SK-N-SH (cell line): ENCODE measurements around the gene SNX15.

Experiments used
- EP300 ChIP-seq, 2 experiments: IDR thresholded peaks; 2 replicates each; pipeline versions ENCODE4 v1.4.0 to v1.6.1; 2012; ENCODE audit warnings: borderline replicate concordance in 1 of 2, low read depth in 1 of 2, low read length in 1 of 2
- EZH2phosphoT487 ChIP-seq: fragments of 200-600 bp; sonication (generic); IDR thresholded peaks from 2 replicates; pipeline ENCODE4 v1.6.1; 2017; ENCODE audit warnings: low read depth, mixed run types, mild to moderate bottlenecking, antibody characterized with exemption, moderate library complexity, borderline replicate concordance
- FOSL2 ChIP-seq: IDR thresholded peaks from 2 replicates; pipeline ENCODE4 v1.4.0; 2012; ENCODE audit warnings: low read depth, mild to moderate bottlenecking, moderate library complexity, borderline replicate concordance
- FOXM1 ChIP-seq: IDR thresholded peaks from 2 replicates; pipeline ENCODE4 v1.4.0; 2012; ENCODE audit warnings: low read depth, mild to moderate bottlenecking
- JUND ChIP-seq: IDR thresholded peaks from 2 replicates; pipeline ENCODE4 v1.4.0; 2012
- RCOR1 ChIP-seq: fragments of 150-350 bp; IDR thresholded peaks from 2 replicates; pipeline ENCODE4 v1.6.1; 2017; ENCODE audit warnings: antibody characterized with exemption, low read length
- RXRA ChIP-seq: IDR thresholded peaks from 2 replicates; pipeline ENCODE4 v1.4.0; 2012; ENCODE audit warnings: low read depth, mild to moderate bottlenecking, borderline replicate concordance
- SMC3 ChIP-seq: IDR thresholded peaks from 2 replicates; pipeline ENCODE4 v1.6.1; 2012; ENCODE audit warnings: low read depth, low read length, improper control_type of control experiment
- TF ChIP-seq, protein P1 (sequence below): fragments of 200-600 bp; sonication (generic); IDR thresholded peaks from 2 replicates; pipeline ENCODE4 v1.6.1; 2017; ENCODE audit warnings: antibody characterized with exemption, mild to moderate bottlenecking, moderate library complexity
- TF ChIP-seq, protein P2 (sequence below): fragments of 150-350 bp; IDR thresholded peaks from 2 replicates; pipeline ENCODE4 v1.6.1; 2017; ENCODE audit warnings: antibody characterized with exemption, low read length, low read depth, borderline replicate concordance
- TF ChIP-seq, protein P3 (sequence below): IDR thresholded peaks from 2 replicates; pipeline ENCODE4; 2012

DNA sequence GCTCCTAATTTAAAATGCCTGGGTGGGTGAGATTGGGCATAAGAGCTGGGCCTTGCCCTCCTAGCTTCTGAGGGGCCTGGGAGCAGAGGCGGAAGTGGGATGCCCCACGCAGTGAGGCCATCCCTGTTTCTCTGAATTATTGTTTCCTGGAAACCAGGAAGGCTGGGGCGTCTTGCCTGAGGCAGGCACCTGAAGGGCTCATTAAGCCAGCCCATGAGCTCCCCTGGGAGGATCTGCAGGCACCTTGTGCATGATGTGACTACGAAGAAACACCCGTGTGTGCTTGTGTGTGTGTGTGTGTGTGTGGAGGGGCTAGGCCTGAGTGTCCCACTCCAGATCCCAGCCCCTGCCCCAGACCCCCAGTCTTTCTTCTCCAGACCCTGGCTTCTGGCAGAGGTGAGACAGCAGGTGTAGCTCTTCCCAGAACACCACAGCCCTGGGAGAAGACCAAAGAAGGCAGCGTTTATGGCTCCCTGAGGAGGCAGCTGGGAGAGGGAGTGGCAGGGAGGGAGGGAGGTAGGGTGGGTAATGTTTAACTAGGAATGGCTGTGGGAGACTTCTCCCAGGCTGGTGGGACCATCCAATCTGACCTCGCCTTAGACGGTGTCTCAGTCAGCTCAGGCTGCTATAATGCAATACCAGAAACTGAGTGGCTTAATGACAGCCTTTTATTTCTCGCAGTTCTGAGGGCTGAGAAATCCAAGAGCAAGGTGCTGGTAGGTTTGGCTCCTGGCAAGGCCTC lies 28.4 kb upstream of the SNX15 start:
- no peak for TF ChIP-seq EP300 (IDR thresholded peaks at IDR 0.05; ENCODE audit: borderline replicate concordance in 1 of 2, low read depth in 1 of 2, low read length in 1 of 2)
- TF ChIP-seq, protein P1, sequence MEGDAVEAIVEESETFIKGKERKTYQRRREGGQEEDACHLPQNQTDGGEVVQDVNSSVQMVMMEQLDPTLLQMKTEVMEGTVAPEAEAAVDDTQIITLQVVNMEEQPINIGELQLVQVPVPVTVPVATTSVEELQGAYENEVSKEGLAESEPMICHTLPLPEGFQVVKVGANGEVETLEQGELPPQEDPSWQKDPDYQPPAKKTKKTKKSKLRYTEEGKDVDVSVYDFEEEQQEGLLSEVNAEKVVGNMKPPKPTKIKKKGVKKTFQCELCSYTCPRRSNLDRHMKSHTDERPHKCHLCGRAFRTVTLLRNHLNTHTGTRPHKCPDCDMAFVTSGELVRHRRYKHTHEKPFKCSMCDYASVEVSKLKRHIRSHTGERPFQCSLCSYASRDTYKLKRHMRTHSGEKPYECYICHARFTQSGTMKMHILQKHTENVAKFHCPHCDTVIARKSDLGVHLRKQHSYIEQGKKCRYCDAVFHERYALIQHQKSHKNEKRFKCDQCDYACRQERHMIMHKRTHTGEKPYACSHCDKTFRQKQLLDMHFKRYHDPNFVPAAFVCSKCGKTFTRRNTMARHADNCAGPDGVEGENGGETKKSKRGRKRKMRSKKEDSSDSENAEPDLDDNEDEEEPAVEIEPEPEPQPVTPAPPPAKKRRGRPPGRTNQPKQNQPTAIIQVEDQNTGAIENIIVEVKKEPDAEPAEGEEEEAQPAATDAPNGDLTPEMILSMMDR = no peak
- no peak for TF ChIP-seq RCOR1
- TF ChIP-seq JUND = no peak
- no peak for TF ChIP-seq EZH2phosphoT487
- no peak for TF ChIP-seq FOSL2
- TF ChIP-seq RXRA = no peak
- TF ChIP-seq, protein P2, sequence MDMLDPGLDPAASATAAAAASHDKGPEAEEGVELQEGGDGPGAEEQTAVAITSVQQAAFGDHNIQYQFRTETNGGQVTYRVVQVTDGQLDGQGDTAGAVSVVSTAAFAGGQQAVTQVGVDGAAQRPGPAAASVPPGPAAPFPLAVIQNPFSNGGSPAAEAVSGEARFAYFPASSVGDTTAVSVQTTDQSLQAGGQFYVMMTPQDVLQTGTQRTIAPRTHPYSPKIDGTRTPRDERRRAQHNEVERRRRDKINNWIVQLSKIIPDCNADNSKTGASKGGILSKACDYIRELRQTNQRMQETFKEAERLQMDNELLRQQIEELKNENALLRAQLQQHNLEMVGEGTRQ = no peak
- TF ChIP-seq, protein P3, sequence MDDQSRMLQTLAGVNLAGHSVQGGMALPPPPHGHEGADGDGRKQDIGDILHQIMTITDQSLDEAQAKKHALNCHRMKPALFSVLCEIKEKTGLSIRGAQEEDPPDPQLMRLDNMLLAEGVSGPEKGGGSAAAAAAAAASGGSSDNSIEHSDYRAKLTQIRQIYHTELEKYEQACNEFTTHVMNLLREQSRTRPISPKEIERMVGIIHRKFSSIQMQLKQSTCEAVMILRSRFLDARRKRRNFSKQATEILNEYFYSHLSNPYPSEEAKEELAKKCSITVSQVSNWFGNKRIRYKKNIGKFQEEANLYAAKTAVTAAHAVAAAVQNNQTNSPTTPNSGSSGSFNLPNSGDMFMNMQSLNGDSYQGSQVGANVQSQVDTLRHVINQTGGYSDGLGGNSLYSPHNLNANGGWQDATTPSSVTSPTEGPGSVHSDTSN = no peak
- TF ChIP-seq SMC3 = no peak
- TF ChIP-seq FOXM1 = no peak
